Umbilical cord (tissue), 2 donors: ENCODE measurements around the gene KRTAP2-2. TPM values are rescaled to one million over a fixed set of nuclear protein-coding genes. Genes with fewer than 3 reads are reported as not detected.

Experiments
- DNase-seq: peaks from one replicate; pipeline ENCODE4 v3.0.0-alpha.2; 2015; ENCODE audit warnings: low spot score
- total RNA-seq: library from RNA; depleted of rRNA; stranded (reverse); fragments of >200 nt; gene quantifications from one replicate; pipeline ENCODE4 v1.2.3, GENCODE V29; 2014; ENCODE audit warnings: low replicate concordance; ENCODE audit not compliant: insufficient read depth

Gene KRTAP2-2
- total RNA-seq, 1 donor from 2014 or later: 8.4 TPM

DNA sequence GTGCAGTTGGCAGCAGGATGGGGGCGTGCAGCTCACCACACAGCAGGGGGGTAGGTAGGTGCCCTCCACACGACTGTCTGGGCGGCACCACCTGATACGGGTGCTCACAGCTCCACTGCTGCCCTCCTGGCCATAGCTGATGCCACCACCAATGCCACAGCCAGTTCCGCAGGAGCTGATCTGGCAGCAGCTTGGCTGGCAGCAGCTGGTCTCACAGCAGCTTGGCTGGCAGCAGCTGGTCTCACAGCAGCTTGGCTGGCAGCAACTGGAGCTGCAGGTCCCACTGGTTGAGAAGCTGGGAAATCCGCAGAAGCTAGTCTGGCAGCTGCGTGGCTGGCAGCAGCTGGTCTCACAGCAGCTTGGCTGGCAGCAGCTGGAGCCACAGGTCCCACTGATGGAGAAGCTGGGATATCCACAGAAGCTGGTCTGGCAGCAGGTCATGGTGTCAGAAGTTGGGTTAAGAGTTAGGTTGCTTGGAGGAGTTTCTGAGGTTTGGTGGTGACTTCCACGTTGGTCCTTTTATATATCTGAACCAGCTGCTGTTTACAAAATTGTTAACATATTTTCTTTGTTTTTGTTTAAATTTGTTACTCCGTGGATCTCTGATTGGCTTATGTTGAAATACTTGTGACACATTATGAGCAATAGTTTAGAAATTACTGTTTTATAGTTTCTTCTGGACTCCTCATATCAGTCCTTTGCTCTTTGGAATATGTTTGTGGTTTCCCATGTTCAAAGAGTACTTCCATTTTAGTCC, 28.1 kb downstream of the KRTAP2-2 start, which contains the start of gene KRTAP1-5:
TSS of gene KRTAP1-5 (minus strand) at position 494 of the 757 bp plus-strand sequence. CDS start at position 441, 53 bp downstream.
- DNase-seq: no peak

- no peak for DNase-seq
Measured at GRCh38 chr17:41024697-41025096, 30.3 kb downstream of the KRTAP2-2 start.

DNA sequence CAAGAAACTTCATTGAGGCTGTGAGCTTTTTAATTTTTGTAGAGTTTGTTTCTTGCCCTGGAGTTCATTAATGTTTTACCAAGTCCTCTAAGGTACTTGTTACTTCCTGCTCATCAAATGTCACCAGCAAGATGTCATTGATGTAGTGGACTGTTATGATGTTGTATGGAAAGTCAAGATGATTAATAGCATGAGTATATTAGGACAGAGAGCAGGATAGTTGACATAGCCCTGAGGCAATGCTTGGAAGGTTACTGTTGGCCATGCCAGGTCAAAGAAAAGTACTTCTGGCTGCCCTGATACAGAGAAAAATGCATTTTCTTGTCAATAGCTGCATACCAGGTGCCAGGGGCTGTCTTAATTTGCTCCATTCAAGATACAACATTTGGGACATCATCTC, 34.7 kb downstream of the KRTAP2-2 start:
- DNase-seq: no peak

GRCh38 chr17:41019415-41019814, 35.6 kb downstream of the KRTAP2-2 start:
- no peak for DNase-seq

- DNase-seq: no peak
Measured at GRCh38 chr17:41018541-41018940, 36.5 kb downstream of the KRTAP2-2 start.

GRCh38 chr17:41016578-41017215, 38.3 kb downstream of the KRTAP2-2 start:
- DNase-seq: no peak

GRCh38 chr17:41015454-41015853, 39.6 kb downstream of the KRTAP2-2 start:
- no peak for DNase-seq

DNA sequence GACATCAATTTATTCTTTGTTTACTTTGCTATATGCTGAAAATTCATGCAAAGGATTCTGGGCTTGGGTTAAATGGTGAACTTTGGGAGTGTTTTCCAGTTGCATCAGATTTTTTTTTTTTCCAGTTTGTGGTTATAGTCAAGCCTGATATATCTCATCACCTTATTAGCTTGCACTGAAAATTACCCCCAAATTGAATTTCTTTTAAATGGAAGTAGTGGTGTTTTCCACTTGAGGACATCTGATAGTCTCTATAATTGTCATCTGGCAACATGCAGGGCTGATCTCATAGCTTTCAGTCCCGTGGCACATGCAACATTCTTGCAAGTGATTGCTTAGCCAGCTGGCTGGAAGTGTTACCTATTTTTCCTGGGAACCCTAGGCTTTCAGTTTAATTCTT, 41.4 kb downstream of the KRTAP2-2 start:
- DNase-seq: no peak

GRCh38 chr17:41013181-41013580, 41.8 kb downstream of the KRTAP2-2 start:
- DNase-seq: no peak

DNA sequence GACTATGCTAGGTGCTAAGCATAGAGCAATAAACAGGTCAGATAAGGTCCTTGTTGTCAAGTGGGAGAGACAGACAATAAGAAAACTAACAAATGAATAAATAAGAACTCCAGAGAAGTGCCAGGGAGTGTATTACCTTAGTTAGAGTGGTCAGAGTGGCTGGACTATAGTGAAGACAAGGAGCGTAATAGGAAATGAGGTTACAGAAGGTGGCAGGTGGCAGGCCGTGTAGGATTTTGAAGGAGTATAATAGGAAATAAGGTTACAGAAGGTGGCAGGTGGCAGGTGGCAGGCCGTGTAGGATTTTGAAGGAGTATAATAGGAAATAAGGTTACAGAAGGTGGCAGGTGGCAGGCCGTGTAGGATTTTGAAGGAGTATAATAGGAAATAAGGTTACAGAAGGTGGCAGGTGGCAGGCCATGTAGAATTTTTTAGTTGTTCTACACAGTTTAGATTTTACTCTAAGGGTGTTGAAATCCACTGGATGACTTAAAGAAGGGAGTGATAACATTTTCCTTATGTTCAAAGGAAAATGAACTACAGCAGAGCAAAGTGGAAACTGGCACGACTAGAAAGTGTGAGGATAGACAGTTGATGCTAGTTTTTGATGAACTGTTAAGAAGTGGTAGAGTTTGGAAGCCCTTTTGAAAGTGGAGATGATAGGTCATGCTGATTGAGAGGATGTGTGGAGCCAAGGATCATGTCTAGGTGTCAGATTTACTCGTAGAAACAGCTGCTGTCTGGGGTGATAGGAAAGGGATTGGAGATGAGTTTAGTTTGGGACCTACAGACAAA, 42.5 kb downstream of the KRTAP2-2 start:
- DNase-seq: no peak

DNA sequence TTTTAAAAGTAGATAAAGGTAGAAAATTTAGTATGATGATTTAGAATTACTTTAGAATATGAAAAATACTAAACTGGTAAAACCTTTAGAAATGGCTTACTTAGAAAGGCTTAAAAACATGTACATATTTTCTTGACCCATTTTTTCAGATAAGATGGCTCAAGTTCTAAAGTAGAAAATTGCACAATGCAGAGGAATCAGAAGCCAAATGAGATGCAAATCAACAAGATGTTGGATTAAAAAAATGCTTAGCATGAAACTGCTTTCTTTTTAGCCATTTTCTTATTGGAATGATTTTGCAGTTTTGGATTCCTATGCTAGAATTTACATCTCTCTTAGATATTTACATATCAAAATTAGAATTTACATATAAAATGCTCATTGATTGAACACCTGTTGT, 44.6 kb downstream of the KRTAP2-2 start:
- no peak for DNase-seq

DNA sequence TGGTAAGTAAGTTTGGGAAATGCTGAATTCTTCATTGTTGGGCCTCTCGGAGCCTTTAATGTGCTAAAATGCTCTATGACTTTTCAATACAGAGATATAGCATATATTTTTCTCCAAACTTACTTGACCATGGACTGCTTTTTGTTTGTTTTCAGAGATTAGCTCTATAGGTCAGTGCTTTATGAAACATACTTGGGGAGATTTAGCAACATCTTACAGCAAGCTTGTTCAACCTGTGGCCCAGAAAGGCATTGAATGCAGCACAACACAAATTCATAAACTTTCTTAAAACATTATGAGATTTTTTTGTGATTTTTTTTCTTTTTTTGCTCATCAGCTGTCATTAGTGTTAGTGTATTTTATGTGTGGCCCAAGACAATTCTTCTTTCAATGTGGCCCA, 45.1 kb downstream of the KRTAP2-2 start:
- DNase-seq: no peak

DNA sequence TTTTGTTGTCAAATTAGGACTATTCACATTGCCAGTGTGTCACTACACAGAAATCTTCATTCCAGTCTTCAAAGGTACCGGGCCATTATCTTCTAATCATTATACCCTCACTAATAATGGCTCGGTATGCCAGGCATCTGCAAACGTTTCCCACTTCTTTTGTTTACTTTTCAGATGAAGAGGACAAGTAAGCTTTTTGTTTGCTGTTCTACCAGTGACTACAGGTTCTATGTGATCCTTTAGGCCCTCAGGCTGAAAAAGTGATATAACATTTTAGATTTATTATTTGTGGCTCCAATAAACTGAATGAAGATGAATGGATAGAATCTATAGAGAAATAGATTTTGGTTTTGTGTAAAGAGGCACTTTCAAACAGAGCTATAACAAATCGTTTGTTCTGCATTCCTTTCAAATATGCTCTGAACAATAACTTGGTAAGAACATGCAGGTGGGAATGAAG, 45.7 kb downstream of the KRTAP2-2 start:
- no peak for DNase-seq

DNA sequence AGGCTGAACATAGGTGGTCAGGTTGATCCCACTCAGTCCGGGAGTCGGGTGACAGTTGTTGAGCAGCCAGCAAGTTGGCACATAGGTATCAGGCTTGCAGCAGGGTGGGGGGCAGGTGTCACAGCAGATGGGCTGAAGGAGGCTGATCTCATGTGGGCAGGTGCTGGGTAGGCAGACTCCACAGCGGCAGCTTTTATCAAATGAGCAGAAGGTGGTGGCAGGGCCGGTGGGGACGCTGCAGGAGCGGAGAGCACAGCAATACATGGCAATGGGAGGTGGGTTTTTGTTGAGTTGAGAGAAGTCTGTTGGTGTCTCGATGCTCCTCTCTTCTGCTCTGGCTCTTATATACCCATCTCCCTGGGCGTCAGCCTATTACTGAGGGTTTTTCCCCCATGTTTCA, 46.2 kb downstream of the KRTAP2-2 start, which contains the start of gene KRTAP3-1:
TSS of gene KRTAP3-1 (minus strand) at position 318 of the 400 bp plus-strand sequence. CDS start at position 264, 54 bp downstream.
- DNase-seq: no peak

Other genes with a start within 250 kb of the KRTAP2-2 start
- 45.7 TPM for gene KRT10, start 232.6 kb downstream of the KRTAP2-2 start, total RNA-seq
- gene KRT12, start 188.0 kb downstream of the KRTAP2-2 start, total RNA-seq: 4.6 TPM
- gene KRT20, start 170.0 kb downstream of the KRTAP2-2 start, total RNA-seq: 3.4 TPM
- gene KRT23, start 117.6 kb downstream of the KRTAP2-2 start, total RNA-seq: 24.3 TPM
- 2.4 TPM for gene KRT39, start 88.3 kb downstream of the KRTAP2-2 start, total RNA-seq
- gene KRT40, start 70.9 kb downstream of the KRTAP2-2 start, total RNA-seq: not detected
- not detected for gene KRTAP3-3, start 61.1 kb downstream of the KRTAP2-2 start, total RNA-seq
- 31.1 TPM for gene KRTAP3-2, start 55.3 kb downstream of the KRTAP2-2 start, total RNA-seq
- gene KRTAP3-1, start 46.1 kb downstream of the KRTAP2-2 start, total RNA-seq: not detected
- not detected for gene KRTAP1-5, start 28.0 kb downstream of the KRTAP2-2 start, total RNA-seq
- gene KRTAP1-4, start 25.0 kb downstream of the KRTAP2-2 start, total RNA-seq: not detected
- gene KRTAP1-3, start 20.4 kb downstream of the KRTAP2-2 start, total RNA-seq: not detected
- not detected for gene KRTAP1-1, start 13.8 kb downstream of the KRTAP2-2 start, total RNA-seq
- gene KRTAP2-1, start 7.9 kb downstream of the KRTAP2-2 start, total RNA-seq: not detected
- 20.5 TPM for gene KRTAP2-3, start 4.9 kb upstream of the KRTAP2-2 start, total RNA-seq
- not detected for gene KRTAP2-4, start 10.6 kb upstream of the KRTAP2-2 start, total RNA-seq
- gene KRTAP4-7, start 28.9 kb upstream of the KRTAP2-2 start, total RNA-seq: not detected
- gene KRTAP4-8, start 42.9 kb upstream of the KRTAP2-2 start, total RNA-seq: not detected
- not detected for gene KRTAP4-16, start 47.0 kb upstream of the KRTAP2-2 start, total RNA-seq
- gene KRTAP4-9, start 50.2 kb upstream of the KRTAP2-2 start, total RNA-seq: not detected
- gene KRTAP4-11, start 63.1 kb upstream of the KRTAP2-2 start, total RNA-seq: 3.4 TPM
- not detected for gene KRTAP4-12, start 69.0 kb upstream of the KRTAP2-2 start, total RNA-seq
- gene KRTAP4-6, start 85.3 kb upstream of the KRTAP2-2 start, total RNA-seq: 1.2 TPM
- gene KRTAP4-5, start 94.6 kb upstream of the KRTAP2-2 start, total RNA-seq: 5.5 TPM
- gene KRTAP4-4, start 105.5 kb upstream of the KRTAP2-2 start, total RNA-seq: 2.6 TPM
- 1.4 TPM for gene KRTAP4-3, start 113.0 kb upstream of the KRTAP2-2 start, total RNA-seq
- gene KRTAP4-2, start 123.0 kb upstream of the KRTAP2-2 start, total RNA-seq: not detected
- 1.9 TPM for gene KRTAP4-1, start 129.7 kb upstream of the KRTAP2-2 start, total RNA-seq
- gene KRTAP9-1, start 134.7 kb upstream of the KRTAP2-2 start, total RNA-seq: 1.4 TPM
- not detected for gene KRTAP9-2, start 171.4 kb upstream of the KRTAP2-2 start, total RNA-seq
- not detected for gene KRTAP9-3, start 177.2 kb upstream of the KRTAP2-2 start, total RNA-seq
- not detected for gene KRTAP9-8, start 182.8 kb upstream of the KRTAP2-2 start, total RNA-seq
- gene KRTAP9-4, start 194.5 kb upstream of the KRTAP2-2 start, total RNA-seq: 1.2 TPM
- gene KRTAP9-9, start 200.2 kb upstream of the KRTAP2-2 start, total RNA-seq: not detected
- not detected for gene KRTAP9-6, start 210.1 kb upstream of the KRTAP2-2 start, total RNA-seq
- gene KRTAP9-7, start 220.5 kb upstream of the KRTAP2-2 start, total RNA-seq: not detected
- not detected for gene KRTAP29-1, start 247.6 kb upstream of the KRTAP2-2 start, total RNA-seq